ENCODE measurements around the gene ST3GAL4. TPM values are rescaled to one million over a fixed set of nuclear protein-coding genes. Genes with fewer than 3 reads are reported as not detected.

Gene ST3GAL4
- total RNA-seq, 1 donor from 2014 or later = 15.6 TPM

DNA sequence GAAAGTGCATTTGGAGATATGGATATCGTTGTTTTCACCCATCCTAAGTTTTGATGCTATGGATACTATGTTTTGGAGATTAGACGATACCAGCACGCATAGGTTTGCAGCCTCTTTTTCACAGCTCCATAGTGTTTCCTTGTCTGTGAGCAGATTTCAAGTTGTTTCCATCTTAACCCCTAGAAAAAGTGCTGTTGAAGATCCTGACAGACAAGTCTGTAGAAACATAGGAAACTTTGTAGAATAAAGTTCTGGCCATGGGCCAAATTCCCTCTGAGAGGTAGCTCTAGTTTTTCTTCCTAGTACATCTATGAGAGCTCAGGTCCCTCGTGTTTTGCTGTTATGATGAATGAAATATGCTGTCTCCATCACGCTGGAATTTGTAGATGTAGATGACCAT, 32.4 kb downstream of the ST3GAL4 start:
- Mint-ChIP-seq H3K9me3 (no peaks in the 10 kb centered on the region), H3K27ac (no peak overlapping the region), H3K4me1 (peaks cover 22% of the 10 kb centered on the region)

GRCh38 chr11:126390272-126390867, 34.9 kb downstream of the ST3GAL4 start:
- DNase-seq (ENCODE audit: low spot score in 2 of 2, unreplicated experiment in 2 of 2) = no peak
- H3K36me3 Mint-ChIP-seq = no peaks in the 10 kb centered on the region
- H3K27me3 Mint-ChIP-seq (ENCODE audit: low read depth) = no peaks in the 10 kb centered on the region
- H3K9me3 Mint-ChIP-seq = no peaks in the 10 kb centered on the region
- H3K4me3 Mint-ChIP-seq = no peak overlapping the region
- TF ChIP-seq, protein P1, sequence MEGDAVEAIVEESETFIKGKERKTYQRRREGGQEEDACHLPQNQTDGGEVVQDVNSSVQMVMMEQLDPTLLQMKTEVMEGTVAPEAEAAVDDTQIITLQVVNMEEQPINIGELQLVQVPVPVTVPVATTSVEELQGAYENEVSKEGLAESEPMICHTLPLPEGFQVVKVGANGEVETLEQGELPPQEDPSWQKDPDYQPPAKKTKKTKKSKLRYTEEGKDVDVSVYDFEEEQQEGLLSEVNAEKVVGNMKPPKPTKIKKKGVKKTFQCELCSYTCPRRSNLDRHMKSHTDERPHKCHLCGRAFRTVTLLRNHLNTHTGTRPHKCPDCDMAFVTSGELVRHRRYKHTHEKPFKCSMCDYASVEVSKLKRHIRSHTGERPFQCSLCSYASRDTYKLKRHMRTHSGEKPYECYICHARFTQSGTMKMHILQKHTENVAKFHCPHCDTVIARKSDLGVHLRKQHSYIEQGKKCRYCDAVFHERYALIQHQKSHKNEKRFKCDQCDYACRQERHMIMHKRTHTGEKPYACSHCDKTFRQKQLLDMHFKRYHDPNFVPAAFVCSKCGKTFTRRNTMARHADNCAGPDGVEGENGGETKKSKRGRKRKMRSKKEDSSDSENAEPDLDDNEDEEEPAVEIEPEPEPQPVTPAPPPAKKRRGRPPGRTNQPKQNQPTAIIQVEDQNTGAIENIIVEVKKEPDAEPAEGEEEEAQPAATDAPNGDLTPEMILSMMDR (IDR thresholded peaks at IDR 0.05; ENCODE audit: unreplicated experiment) = no peak
- H3K27ac Mint-ChIP-seq = no peak overlapping the region
- H3K4me1 Mint-ChIP-seq = peaks cover 12% of the 10 kb centered on the region

More for the DNA sequence above, 32.4 kb downstream of the ST3GAL4 start:
- no peak for DNase-seq (ENCODE audit: low spot score in 2 of 2, unreplicated experiment in 2 of 2)
- TF ChIP-seq, protein P1 (IDR thresholded peaks at IDR 0.05; ENCODE audit: unreplicated experiment) = no peak
- H3K4me3 Mint-ChIP-seq = no peak overlapping the region
- H3K36me3 Mint-ChIP-seq = no peaks in the 10 kb centered on the region
- no peaks in the 10 kb centered on the region for H3K27me3 Mint-ChIP-seq (ENCODE audit: low read depth)

- H3K36me3 Mint-ChIP-seq = no peaks in the 10 kb centered on the region
- H3K27me3 Mint-ChIP-seq (ENCODE audit: low read depth) = no peaks in the 10 kb centered on the region
- no peak overlapping the region for H3K27ac Mint-ChIP-seq
- TF ChIP-seq, protein P1 (IDR thresholded peaks at IDR 0.05; ENCODE audit: unreplicated experiment) = no peak
- DNase-seq (ENCODE audit: low spot score in 2 of 2, unreplicated experiment in 2 of 2) = no peak
- no peaks in the 10 kb centered on the region for H3K9me3 Mint-ChIP-seq
- H3K4me1 Mint-ChIP-seq = peaks cover 12% of the 10 kb centered on the region
- H3K4me3 Mint-ChIP-seq = no peak overlapping the region
Measured at GRCh38 chr11:126391286-126391954, 35.9 kb downstream of the ST3GAL4 start.

DNA sequence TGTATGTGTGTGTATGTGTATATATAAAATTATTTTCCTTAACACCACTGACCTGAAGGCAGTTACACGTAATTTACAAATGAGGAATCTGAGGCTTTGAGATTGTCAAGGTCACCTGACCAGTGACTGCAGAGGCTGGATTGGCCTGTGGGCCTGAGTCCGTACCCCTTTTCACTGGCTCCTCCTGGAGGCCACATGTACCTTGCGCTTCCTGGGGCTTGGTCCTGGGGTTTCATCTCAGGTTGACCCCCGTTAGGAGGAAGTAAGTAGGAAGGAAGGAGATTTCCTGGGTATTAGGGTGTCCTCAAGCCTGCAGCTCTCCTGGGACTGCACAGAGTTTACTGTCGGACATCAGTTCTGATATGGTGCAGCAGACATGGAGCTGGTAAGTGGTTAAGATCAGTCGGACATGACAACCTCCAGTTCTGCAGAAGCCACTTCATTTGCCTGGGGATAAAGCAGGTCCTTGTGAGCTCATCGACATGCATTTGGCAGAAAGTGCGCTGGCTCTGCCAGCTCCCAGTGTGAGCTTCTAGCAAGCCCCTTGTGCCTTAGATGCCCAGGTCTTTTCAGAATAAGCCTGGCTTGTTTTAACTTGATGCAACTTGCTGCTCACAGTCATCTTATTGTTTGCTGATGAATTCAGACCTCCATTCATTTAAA, 36.6 kb downstream of the ST3GAL4 start:
- TF ChIP-seq, protein P1 (IDR thresholded peaks at IDR 0.05; ENCODE audit: unreplicated experiment) = no peak
- Mint-ChIP-seq H3K9me3 (no peaks in the 10 kb centered on the region), H3K4me1 (peaks cover 12% of the 10 kb centered on the region), H3K36me3 (no peaks in the 10 kb centered on the region), H3K27me3 (ENCODE audit: low read depth) (no peaks in the 10 kb centered on the region), H3K4me3 (no peak overlapping the region), H3K27ac (no peak overlapping the region)
- DNase-seq (ENCODE audit: low spot score in 2 of 2, unreplicated experiment in 2 of 2) = no peak

GRCh38 chr11:126392633-126393013, 37.1 kb downstream of the ST3GAL4 start:
- no peak for DNase-seq (ENCODE audit: low spot score in 2 of 2, unreplicated experiment in 2 of 2)
- H3K4me1 Mint-ChIP-seq = peaks cover 12% of the 10 kb centered on the region
- no peaks in the 10 kb centered on the region for H3K36me3 Mint-ChIP-seq
- H3K9me3 Mint-ChIP-seq = no peaks in the 10 kb centered on the region
- no peak overlapping the region for H3K27ac Mint-ChIP-seq
- H3K4me3 Mint-ChIP-seq = no peak overlapping the region
- no peaks in the 10 kb centered on the region for H3K27me3 Mint-ChIP-seq (ENCODE audit: low read depth)
- TF ChIP-seq, protein P1 (IDR thresholded peaks at IDR 0.05; ENCODE audit: unreplicated experiment) = no peak
